DMS153 (cell line): Measurements from ENCODE around the gene IGLL1.
"Not testable (repeated sequence)": the region's sequence is repeated elsewhere in the genome, so short reads cannot be mapped to it uniquely, and the experiment has no call there.

Experiments
- DNase-seq: peaks from one replicate; lab custom pipeline; 2025; lab: John Stamatoyannopoulos, UW

Gene IGLL1

GRCh38 chr22:23579870-23580575 lies at the start of gene IGLL1:
Gene IGLL1 (minus strand): TSS chr22:23580290. CDS start chr22:23580190, 100 bp downstream.
- DNase-seq, result no peak

- not testable (repeated sequence) for DNase-seq
Observed at GRCh38 chr22:23628056-23628743, 48.1 kb upstream of the IGLL1 start.

- not testable (repeated sequence) for DNase-seq
Observed at GRCh38 chr22:23627401-23628055, 47.4 kb upstream of the IGLL1 start.

GRCh38 chr22:23626286-23626975 lies 46.3 kb upstream of the IGLL1 start:
- DNase-seq, result no peak

GRCh38 chr22:23622634-23623033 lies 42.5 kb upstream of the IGLL1 start:
- DNase-seq, result no peak

- not testable (repeated sequence) for DNase-seq
Observed at GRCh38 chr22:23621916-23622315, 41.8 kb upstream of the IGLL1 start.

- DNase-seq, result no peak
Observed at GRCh38 chr22:23621082-23621780, 41.1 kb upstream of the IGLL1 start.

- DNase-seq, result no peak
Observed at GRCh38 chr22:23613193-23613972, 33.3 kb upstream of the IGLL1 start.

GRCh38 chr22:23609983-23610781 lies 30.1 kb upstream of the IGLL1 start:
- DNase-seq, result no peak

GRCh38 chr22:23608583-23608982 lies 28.5 kb upstream of the IGLL1 start:
- DNase-seq, result no peak

- no peak for DNase-seq
Observed at GRCh38 chr22:23606204-23607131, 26.4 kb upstream of the IGLL1 start.

- no peak for DNase-seq
Observed at GRCh38 chr22:23604939-23605712, 25.0 kb upstream of the IGLL1 start.

- no peak for DNase-seq
Observed at GRCh38 chr22:23603266-23603665, 23.2 kb upstream of the IGLL1 start.

GRCh38 chr22:23598805-23599518 lies 18.9 kb upstream of the IGLL1 start:
- no peak for DNase-seq

- not testable (repeated sequence) for DNase-seq
Observed at GRCh38 chr22:23597576-23598268, 17.6 kb upstream of the IGLL1 start.

- DNase-seq, result not testable (repeated sequence)
Observed at GRCh38 chr22:23595904-23596303, 15.8 kb upstream of the IGLL1 start.

- DNase-seq, result no peak
Observed at GRCh38 chr22:23591846-23592245, 11.8 kb upstream of the IGLL1 start.
